H1 (cell line): Measurements from ENCODE around the gene SLC39A11. TPM values are rescaled to one million over a fixed set of nuclear protein-coding genes. Genes with fewer than 3 reads are reported as not detected.

Experiments used
- CTCF ChIA-PET: fragments of 300-600 bp; sonication (Branson Sonifier 250); formaldehyde crosslinking; loops from one replicate; lab custom pipeline; 2021; ENCODE audit not compliant: partially characterized antibody; lab: Charles Lee
- POLR2A ChIA-PET: fragments of 300-600 bp; sonication (Branson Sonifier 250); formaldehyde crosslinking; loops from one replicate; lab custom pipeline; 2021; ENCODE audit warnings: inconsistent platforms; ENCODE audit not compliant: partially characterized antibody; lab: Charles Lee
- DNase-seq, 2 experiments: peaks; one replicate each; pipeline versions ENCODE4 v3.0.0 to v3.0.0-alpha.2; 2010 to 2022; ENCODE audit warnings: low spot score in 2 of 2, low read depth in 1 of 2, mixed read lengths in 1 of 2
- FAIRE-seq: peaks from 2 replicates; lab custom pipeline; 2011; peaks lifted over from hg19 to GRCh38; lab: Jason Lieb, UNC
- H2AFZ ChIP-seq: 2 replicates; pipeline ENCODE4 v1.8.1; 2012; ENCODE audit warnings: low read length, inconsistent platforms
- H2AK5ac ChIP-seq: 2 replicates; pipeline ENCODE4 v1.6.1; 2013; ENCODE audit warnings: low read depth, low read length
- H2BK120ac ChIP-seq: replicated peaks from 2 replicates; pipeline ENCODE3; 2013; ENCODE audit warnings: low read depth, low read length, inconsistent platforms
- H2BK12ac ChIP-seq: 2 replicates; pipeline ENCODE4 v1.6.1; 2013; ENCODE audit warnings: low read depth, low read length
- H2BK15ac ChIP-seq: 2 replicates; pipeline ENCODE4 v1.6.1; 2013; ENCODE audit warnings: low read length
- H2BK20ac ChIP-seq: 2 replicates; pipeline ENCODE4 v1.6.1; 2013; ENCODE audit warnings: low read length
- H2BK5ac ChIP-seq: 2 replicates; pipeline ENCODE4 v1.6.1; 2013; ENCODE audit warnings: low read depth, low read length
- H3K14ac ChIP-seq: 2 replicates; pipeline ENCODE4 v1.6.1; 2013; ENCODE audit warnings: inconsistent platforms; ENCODE audit not compliant: insufficient read length
- H3K18ac ChIP-seq: 2 replicates; pipeline ENCODE4 v1.6.1; 2013; ENCODE audit warnings: low read length; ENCODE audit errors: extremely low read depth
- H3K23ac ChIP-seq: 2 replicates; pipeline ENCODE4 v1.6.1; 2013; ENCODE audit warnings: inconsistent platforms; ENCODE audit not compliant: insufficient read length
- H3K23me2 ChIP-seq: 2 replicates; pipeline ENCODE4 v1.6.1; 2013; ENCODE audit warnings: low read depth, low read length
- H3K27ac ChIP-seq: 2 replicates; pipeline ENCODE4 v1.6.1; 2011; ENCODE audit warnings: low read depth, low read length, inconsistent platforms
- H3K27me3 ChIP-seq, 4 experiments: replicated peaks in 1 of 4; 1 replicate in 1 of 4; 2 replicates in 3 of 4; pipeline versions ENCODE4 v1.6.1 to v1.8.1; 2011 to 2013; ENCODE audit warnings: low read length in 3 of 4, mild to moderate bottlenecking in 3 of 4, inconsistent platforms in 2 of 4, mixed read lengths in 2 of 4, moderate library complexity in 1 of 4; ENCODE audit not compliant: control insufficient read depth in 3 of 4, insufficient read depth in 3 of 4; ENCODE audit errors: extremely low read depth in 1 of 4
- H3K36me3 ChIP-seq, 4 experiments: 2 replicates each; pipeline versions ENCODE4 v1.6.1 to v1.8.1; 2011 to 2013; ENCODE audit warnings: mild to moderate bottlenecking in 4 of 4, low read length in 3 of 4, moderate library complexity in 2 of 4, control low read depth in 1 of 4, inconsistent platforms in 1 of 4; ENCODE audit not compliant: insufficient read depth in 4 of 4, control insufficient read depth in 2 of 4
- H3K4ac ChIP-seq: replicated peaks from 2 replicates; pipeline ENCODE3; 2013; ENCODE audit warnings: low read length, low read depth, mixed read lengths, inconsistent platforms; ENCODE audit not compliant: insufficient read length
- H3K4me1 ChIP-seq, 4 experiments: replicated peaks in 1 of 4; 1 replicate in 1 of 4; 2 replicates in 3 of 4; pipeline versions ENCODE4 v1.6.1 to v1.8.1; 2011 to 2013; ENCODE audit warnings: low read length in 3 of 4, inconsistent platforms in 2 of 4, mixed read lengths in 1 of 4; ENCODE audit not compliant: insufficient read depth in 4 of 4, control insufficient read depth in 3 of 4
- H3K4me2 ChIP-seq, 2 experiments: 2 replicates each; pipeline versions ENCODE4 v1.6.1 to v1.8.1; 2011 to 2013; ENCODE audit warnings: low read depth in 2 of 2, low read length in 2 of 2, control low read depth in 1 of 2, inconsistent platforms in 1 of 2, mild to moderate bottlenecking in 1 of 2; ENCODE audit not compliant: insufficient read depth in 1 of 2
- H3K4me3 ChIP-seq, 4 experiments: fragments of 200-600, 300-600 bp in 1 of 4; sonication (generic), shearing (Covaris generic), sonication (Bioruptor Twin) in 1 of 4; 2 replicates each; pipeline versions ENCODE4 v1.5.1 to v1.8.1; 2011 to 2016; ENCODE audit warnings: low read length in 4 of 4, low read depth in 3 of 4, control low read depth in 2 of 4, inconsistent platforms in 2 of 4, mild to moderate bottlenecking in 2 of 4, mixed read lengths in 1 of 4, moderate library complexity in 1 of 4; ENCODE audit not compliant: insufficient read depth in 2 of 4; ENCODE audit errors: extremely low read depth in 1 of 4
- H3K56ac ChIP-seq: replicated peaks from 2 replicates; pipeline ENCODE3; 2013; ENCODE audit warnings: low read depth, mild to moderate bottlenecking, mixed read lengths, low read length, inconsistent platforms; ENCODE audit not compliant: insufficient read length
- H3K79me1 ChIP-seq: 2 replicates; pipeline ENCODE4 v1.6.1; 2013; ENCODE audit warnings: low read depth, low read length, control low read depth
- H3K79me2 ChIP-seq, 2 experiments: 2 replicates each; pipeline versions ENCODE4 v1.6.1 to v1.8.1; 2012 to 2013; ENCODE audit warnings: low read length in 2 of 2, mild to moderate bottlenecking in 2 of 2, inconsistent platforms in 1 of 2; ENCODE audit not compliant: insufficient read depth in 2 of 2, control insufficient read depth in 1 of 2
- H3K9ac ChIP-seq, 4 experiments: replicated peaks in 1 of 4; 1 replicate in 1 of 4; 2 replicates in 3 of 4; pipeline versions ENCODE4 v1.6.1 to v1.8.1; 2011 to 2013; ENCODE audit warnings: low read depth in 3 of 4, low read length in 3 of 4, control low read depth in 2 of 4, mild to moderate bottlenecking in 2 of 4, moderate library complexity in 2 of 4, inconsistent platforms in 1 of 4; ENCODE audit errors: extremely low read depth in 1 of 4
- H3K9me3 ChIP-seq, 2 experiments: 2 replicates each; pipeline versions ENCODE4 v1.6.1 to v1.8.1; 2012 to 2013; ENCODE audit warnings: mild to moderate bottlenecking in 2 of 2, moderate library complexity in 2 of 2, control low read depth in 1 of 2, inconsistent platforms in 1 of 2, low read depth in 1 of 2, low read length in 1 of 2, mixed read lengths in 1 of 2; ENCODE audit not compliant: insufficient read depth in 2 of 2
- H4K20me1 ChIP-seq, 2 experiments: replicated peaks in 1 of 2; 2 replicates each; pipeline versions ENCODE3 to v1.8.1; 2011 to 2013; ENCODE audit warnings: inconsistent platforms in 2 of 2, low read length in 2 of 2, mild to moderate bottlenecking in 1 of 2; ENCODE audit not compliant: insufficient read depth in 2 of 2, control insufficient read depth in 1 of 2
- H4K5ac ChIP-seq: 2 replicates; pipeline ENCODE4 v1.6.1; 2013; ENCODE audit warnings: low read length, low read depth, mixed read lengths, inconsistent platforms; ENCODE audit not compliant: insufficient read length
- H4K8ac ChIP-seq: 2 replicates; pipeline ENCODE4 v1.8.0; 2013; ENCODE audit warnings: mild to moderate bottlenecking, moderate library complexity, low read length, inconsistent platforms; ENCODE audit not compliant: insufficient read depth; ENCODE audit errors: extremely low read depth
- H4K91ac ChIP-seq: replicated peaks from 2 replicates; pipeline ENCODE3; 2013; ENCODE audit warnings: low read length, mixed read lengths, inconsistent platforms; ENCODE audit not compliant: insufficient read length
- BRCA1 ChIP-seq: IDR thresholded peaks from 2 replicates; pipeline ENCODE4 v1.6.1; 2012; ENCODE audit warnings: low read depth, low read length, improper control_type of control experiment
- CREB1 ChIP-seq: IDR thresholded peaks from 2 replicates; pipeline ENCODE4 v1.6.1; 2012; ENCODE audit warnings: inconsistent platforms
- EZH2 ChIP-seq: fragments of 200-600 bp; sonication (generic); IDR thresholded peaks from 2 replicates; pipeline ENCODE4 v1.7.1; 2012; ENCODE audit warnings: low read depth, mild to moderate bottlenecking, moderate library complexity, low read length, inconsistent platforms; ENCODE audit not compliant: severe bottlenecking
- HDAC6 ChIP-seq: IDR thresholded peaks from one replicate; pipeline ENCODE4 v1.7.1; 2012; ENCODE audit warnings: low read depth, mild to moderate bottlenecking, inconsistent platforms, low read length, moderate library complexity
- JUND ChIP-seq: IDR thresholded peaks from 2 replicates; pipeline ENCODE4 v1.6.1; 2011; ENCODE audit warnings: mild to moderate bottlenecking, improper control_type of control experiment, low read length
- KDM1A ChIP-seq: fragments of 200-600, 300-600 bp; sonication (generic); IDR thresholded peaks from 2 replicates; pipeline ENCODE4 v1.7.1; 2016; ENCODE audit warnings: mild to moderate bottlenecking, low read length, borderline replicate concordance
- KDM5A ChIP-seq: fragments of 200-600 bp; IDR thresholded peaks from 2 replicates; pipeline ENCODE4 v1.7.1; 2012; ENCODE audit warnings: mild to moderate bottlenecking, low read length, inconsistent platforms, mixed read lengths
- POLR2A ChIP-seq, 2 experiments: IDR thresholded peaks; 1 replicate in 1 of 2; 2 replicates in 1 of 2; pipeline ENCODE4 v1.6.1; 2011; ENCODE audit warnings: low read depth in 2 of 2, low read length in 2 of 2, mild to moderate bottlenecking in 2 of 2; ENCODE audit errors: control extremely low read depth in 1 of 2
- RBBP5 ChIP-seq: IDR thresholded peaks from 2 replicates; pipeline ENCODE4 v1.7.1; 2012; ENCODE audit warnings: low read depth, mild to moderate bottlenecking, inconsistent platforms, low read length, moderate library complexity, borderline replicate concordance
- RFX5 ChIP-seq: IDR thresholded peaks from 2 replicates; pipeline ENCODE4 v1.6.1; 2011; ENCODE audit warnings: low read depth, low read length, improper control_type of control experiment, borderline replicate concordance
- SAP30 ChIP-seq: fragments of 300-600 bp; sonication (generic); IDR thresholded peaks from 2 replicates; pipeline ENCODE4 v1.7.1; 2012; ENCODE audit warnings: low read length, moderate library complexity, mild to moderate bottlenecking, inconsistent platforms; ENCODE audit not compliant: insufficient read depth, insufficient replicate concordance
- SRF ChIP-seq: IDR thresholded peaks from 2 replicates; pipeline ENCODE4 v1.6.1; 2011; ENCODE audit warnings: mild to moderate bottlenecking, low read depth, low read length, moderate library complexity
- WGBS, 2 experiments: shearing (Covaris generic) in 1 of 2; methylation state at CpG; one replicate each; pipeline versions ENCODE4 v1.1.6 to v1.1.7; 2013 to 2015; ENCODE audit warnings: low lambda C conversion rate in 2 of 2, mixed read lengths in 2 of 2, inconsistent platforms in 1 of 2, low coverage in 1 of 2, missing lambda C conversion rate in 1 of 2; ENCODE audit not compliant: insufficient replicate concordance in 2 of 2, insufficient coverage in 1 of 2, insufficient read length in 1 of 2; ENCODE audit errors: extremely low coverage in 1 of 2, missing lambda C conversion rate in 1 of 2; 5-methylcytosine and 5-hydroxymethylcytosine counted together
- polyA plus RNA-seq, 7 experiments: library from polyadenylated mRNA; depleted of rRNA in 3 of 7; stranded (reverse) in 5 of 7; unstranded in 2 of 7; fragments of >200 nt in 5 of 7; fragments of 200-250 nt in 2 of 7; gene quantifications; 1 replicate in 5 of 7; 2 replicates in 1 of 7; 4 replicates in 1 of 7; pipeline versions ENCODE4 v1.2.1 to v1.2.3, GENCODE V29; 2011 to 2013; ENCODE audit warnings: missing spikeins in 2 of 7, mixed read lengths in 2 of 7
- total RNA-seq: library from RNA; stranded (reverse); fragmentation: NEBNext Ultra II Directional; extraction: Animal tissue kit (Norgen Biotek cat#: 25700); gene quantifications from 2 replicates; pipeline ENCODE4 v1.2.1, GENCODE V29; 2021
- TF ChIP-seq, protein P1 (sequence below): IDR thresholded peaks from 2 replicates; pipeline ENCODE4 v1.6.1; 2012; ENCODE audit warnings: inconsistent platforms

Gene SLC39A11
- total and polyA plus RNA-seq, 2 of the 8 experiments (the other 6 are each of a cell fraction or from before 2014, with no cell fraction given) = 12.2 to 19.6 TPM

DNA sequence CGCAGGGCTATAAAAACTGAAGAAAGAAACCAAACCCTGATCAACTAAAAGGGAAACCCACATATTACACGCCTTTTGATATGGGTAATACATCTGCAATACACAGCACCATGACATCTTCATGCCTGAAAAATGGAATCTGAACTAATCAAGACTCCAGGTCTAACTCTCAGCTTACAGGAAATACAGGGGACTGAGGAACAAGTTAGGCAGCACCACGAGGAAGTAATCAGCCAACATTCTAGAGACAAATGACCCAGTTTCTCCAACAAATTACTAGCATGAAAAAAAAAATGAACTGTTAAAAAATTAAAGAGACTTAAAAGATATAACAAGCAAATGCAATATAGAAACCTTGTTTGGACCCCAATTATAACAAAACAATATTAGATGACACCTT, 9.1 kb downstream of the SLC39A11 start:
- Histone ChIP-seq H2AFZ (no peak overlapping the region), H2BK15ac (no peak overlapping the region), H3K36me3 (peaks cover 2 to 17% (median 7%) of the 10 kb centered on the region in 4 experiments), H3K27ac (no peak overlapping the region), H3K9ac (no peak overlapping the region), H3K56ac (no peak overlapping the region), H3K4me3 (no peak overlapping the region), H3K23ac (no peak overlapping the region), H2BK12ac (no peak overlapping the region), H3K4me1 (no peaks in the 10 kb centered on the region), H4K5ac (no peak overlapping the region), H3K79me2 (no peaks in the 10 kb centered on the region), H2BK5ac (no peak overlapping the region), H3K18ac (no peak overlapping the region), H2AK5ac (no peak overlapping the region), H3K23me2 (no peaks in the 10 kb centered on the region; the same call in 1 of the 2 replicates), H3K14ac (no peak overlapping the region), H4K91ac (no peak overlapping the region), H3K9me3 (0 out of 4 replicates have a peak, but pooled peaks cover 0 to 4% of the 10 kb centered on the region in 2 experiments), H4K8ac (no peak overlapping the region), H3K4ac (no peak overlapping the region), H2BK120ac (no peak overlapping the region), H4K20me1 (no peaks in the 10 kb centered on the region), H2BK20ac (no peak overlapping the region), H3K4me2 (no peak overlapping the region), H3K27me3 (no peaks in the 10 kb centered on the region), H3K79me1 (no peaks in the 10 kb centered on the region)
- FAIRE-seq (no peak), DNase-seq (no peak)
- CTCF ChIA-PET = interaction anchor here (0.7 kb wide), 1 partner anchor 268 kb away, joined by 3 read pairs; no protein-coding TSS in a partner anchor
- POLR2A ChIA-PET = no interaction called here
- 62% methylated on average over 3 of the region's 3 CpGs; no CpG with 5 or more reads in 1 of the 2 experiments for WGBS, 2 experiments
- TF ChIP-seq POLR2A (IDR thresholded peaks at IDR 0.05; ENCODE audit: control extremely low read depth in 1 of 2, low read depth in 2 of 2, low read length in 2 of 2) = no peak
- no peak for TF ChIP-seq RBBP5
- no peak for TF ChIP-seq JUND
- no peak for TF ChIP-seq HDAC6
- no peak for TF ChIP-seq CREB1
- no peak for TF ChIP-seq SRF
- no peak for TF ChIP-seq KDM5A
- no peak for TF ChIP-seq EZH2
- TF ChIP-seq, protein P1, sequence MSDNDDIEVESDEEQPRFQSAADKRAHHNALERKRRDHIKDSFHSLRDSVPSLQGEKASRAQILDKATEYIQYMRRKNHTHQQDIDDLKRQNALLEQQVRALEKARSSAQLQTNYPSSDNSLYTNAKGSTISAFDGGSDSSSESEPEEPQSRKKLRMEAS = no peak
- TF ChIP-seq BRCA1 = no peak
- TF ChIP-seq SAP30 = no peak
- no peak for TF ChIP-seq RFX5
- no peak for TF ChIP-seq KDM1A
